HG02798 (cell line): Measurements from ENCODE around the gene CHCHD1.
A peak's percentile ranks its signal among the peaks of the same experiment; 100 is the strongest.
"Not testable (repeated sequence)": the region's sequence is repeated elsewhere in the genome, so short reads cannot be mapped to it uniquely, and the experiment has no call there.

Source experiments
- ATAC-seq: cut with Tn5 transposase; IDR thresholded peaks from one replicate; pipeline ENCODE4 v1.9.1; 2021; ENCODE audit warnings: mild to moderate bottlenecking; ENCODE audit not compliant: unreplicated experiment, poor library complexity

CHCHD1 gene

DNA sequence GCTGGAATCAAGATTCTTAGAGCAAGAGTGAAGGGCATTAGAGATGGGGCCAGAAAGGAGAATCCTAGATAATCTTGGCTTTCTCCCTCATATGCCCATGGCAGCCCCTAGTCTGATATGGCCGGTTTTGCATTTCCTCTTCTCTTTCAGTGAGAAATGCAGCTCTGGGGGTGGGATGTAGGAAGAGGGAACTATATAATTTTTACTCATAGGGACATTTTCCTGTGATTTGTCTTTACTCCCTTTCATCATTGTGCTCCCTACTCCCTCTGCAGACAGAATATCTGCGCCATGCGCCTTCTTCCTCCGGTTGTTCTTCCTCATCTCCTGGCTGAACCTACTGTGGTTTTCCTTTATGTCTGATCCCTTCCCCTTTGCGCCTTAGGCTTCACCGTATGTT, 16.8 kb upstream of the CHCHD1 start:
- ATAC-seq, result no peak

DNA sequence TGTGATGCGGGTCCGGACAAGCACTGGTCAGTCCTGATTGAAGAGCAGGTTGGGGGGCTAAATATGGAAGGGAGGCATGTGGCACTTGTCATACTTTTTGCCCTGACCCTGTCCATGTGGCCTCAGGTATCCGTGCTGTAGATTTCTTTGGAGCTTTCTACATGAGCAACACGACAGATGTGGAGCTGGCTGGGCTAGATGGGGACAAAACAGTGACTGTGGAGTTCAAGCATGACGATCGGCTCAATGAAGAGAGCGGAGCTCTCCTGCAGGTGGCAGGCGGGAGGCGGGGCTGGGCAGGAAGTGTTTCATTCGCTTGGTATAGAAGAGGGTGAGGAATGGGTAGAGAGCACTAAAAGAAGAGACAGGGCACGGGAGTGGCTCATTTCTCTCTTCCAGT, 13.0 kb upstream of the CHCHD1 start:
- no peak for ATAC-seq

DNA sequence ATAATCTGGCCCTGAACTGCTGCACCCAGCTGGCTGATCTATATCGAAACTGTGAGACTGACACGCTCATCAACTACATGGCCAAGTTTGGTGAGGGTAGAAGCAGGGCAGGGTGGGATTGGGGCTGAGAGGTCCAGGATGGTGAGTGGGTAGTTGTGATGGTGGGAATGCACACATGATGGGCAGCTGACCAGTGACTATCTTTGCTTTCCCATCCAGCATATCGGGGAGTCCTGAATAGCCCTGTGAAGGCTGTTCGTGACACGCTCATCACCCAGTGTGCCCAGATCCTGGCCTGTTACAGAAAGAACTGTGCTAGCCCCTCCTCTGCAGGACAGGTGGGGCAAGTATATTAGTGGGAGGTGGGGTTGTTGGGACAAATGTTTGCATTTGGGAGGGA, 12.5 kb upstream of the CHCHD1 start:
- no peak for ATAC-seq

DNA sequence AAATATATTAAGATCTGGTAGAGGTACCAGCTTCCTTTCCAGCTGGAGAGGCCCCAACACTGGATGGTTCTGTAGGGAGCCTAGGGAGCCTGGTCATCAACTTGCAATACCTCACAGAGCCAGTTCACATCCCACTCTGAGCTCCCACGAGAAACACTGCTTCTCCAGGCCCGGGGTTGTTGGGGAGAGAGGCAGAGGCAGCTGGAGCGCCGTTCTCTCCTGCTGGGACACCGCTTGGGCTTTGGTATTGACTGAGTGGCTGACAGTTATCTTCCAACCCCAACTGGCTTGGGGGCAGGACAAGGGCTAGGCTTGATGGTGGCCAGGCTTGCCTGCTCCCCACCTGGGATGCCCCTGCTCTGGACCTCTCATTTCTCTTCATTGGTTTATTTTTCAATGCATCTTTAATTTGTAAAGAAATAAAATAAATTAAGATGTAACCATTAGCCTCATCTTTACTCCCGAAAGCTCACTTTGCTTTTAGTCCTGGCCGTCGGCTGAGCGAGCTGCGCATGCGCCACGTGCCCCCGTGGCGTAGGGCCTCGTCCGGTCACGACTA, 10.0 kb upstream of the CHCHD1 start:
- peak; percentile 11 for ATAC-seq

DNA sequence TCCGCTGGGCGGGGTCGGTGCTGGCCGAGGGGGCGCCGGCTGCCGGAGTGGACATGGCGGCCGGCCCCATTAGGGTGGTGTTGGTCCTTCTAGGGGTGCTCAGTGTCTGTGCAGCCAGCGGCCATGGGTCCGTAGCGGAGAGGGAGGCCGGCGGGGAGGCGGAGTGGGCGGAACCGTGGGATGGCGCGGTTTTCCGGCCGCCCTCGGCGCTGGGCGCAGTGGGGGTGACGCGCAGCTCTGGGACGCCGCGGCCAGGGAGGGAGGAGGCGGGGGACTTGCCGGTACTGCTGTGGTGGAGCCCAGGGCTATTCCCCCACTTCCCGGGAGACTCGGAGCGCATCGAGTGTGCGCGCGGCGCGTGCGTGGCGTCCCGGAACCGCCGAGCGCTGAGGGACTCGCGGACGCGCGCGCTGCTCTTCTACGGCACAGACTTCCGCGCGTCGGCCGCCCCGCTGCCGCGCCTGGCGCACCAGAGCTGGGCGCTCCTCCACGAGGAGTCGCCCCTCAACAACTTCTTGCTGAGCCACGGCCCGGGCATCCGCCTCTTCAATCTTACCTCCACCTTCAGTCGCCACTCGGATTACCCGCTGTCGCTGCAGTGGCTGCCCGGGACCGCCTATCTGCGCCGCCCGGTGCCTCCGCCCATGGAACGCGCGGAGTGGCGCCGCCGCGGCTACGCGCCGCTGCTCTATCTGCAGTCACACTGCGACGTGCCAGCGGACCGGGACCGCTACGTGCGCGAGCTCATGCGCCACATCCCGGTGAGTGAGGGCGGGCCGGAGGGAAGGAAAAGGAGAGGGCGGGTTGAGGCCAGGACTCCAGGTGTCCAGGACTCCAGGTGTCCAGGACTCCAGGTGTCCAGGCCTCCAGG, 9.3 kb upstream of the CHCHD1 start:
- ATAC-seq, result peak; percentile 66

DNA sequence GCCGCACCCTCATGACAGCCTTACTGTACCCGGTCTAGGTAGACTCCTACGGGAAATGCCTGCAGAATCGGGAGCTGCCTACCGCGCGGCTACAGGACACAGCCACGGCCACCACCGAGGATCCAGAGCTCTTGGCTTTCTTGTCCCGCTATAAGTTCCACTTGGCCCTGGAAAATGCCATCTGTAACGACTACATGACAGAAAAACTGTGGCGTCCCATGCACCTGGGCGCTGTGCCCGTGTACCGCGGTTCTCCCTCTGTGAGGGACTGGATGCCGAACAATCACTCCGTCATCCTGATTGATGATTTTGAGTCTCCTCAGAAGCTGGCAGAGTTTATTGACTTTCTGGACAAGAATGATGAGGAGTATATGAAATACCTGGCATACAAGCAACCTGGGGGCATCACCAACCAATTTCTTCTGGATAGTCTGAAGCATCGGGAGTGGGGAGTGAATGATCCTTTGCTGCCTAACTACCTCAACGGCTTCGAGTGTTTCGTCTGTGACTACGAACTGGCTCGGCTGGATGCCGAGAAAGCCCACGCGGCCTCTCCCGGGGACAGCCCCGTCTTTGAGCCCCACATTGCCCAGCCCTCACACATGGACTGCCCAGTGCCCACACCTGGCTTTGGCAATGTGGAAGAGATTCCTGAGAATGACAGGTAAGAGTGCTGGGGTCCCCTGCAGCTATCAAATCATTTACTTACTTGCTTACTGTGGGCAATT, 8.5 kb upstream of the CHCHD1 start:
- no peak for ATAC-seq

DNA sequence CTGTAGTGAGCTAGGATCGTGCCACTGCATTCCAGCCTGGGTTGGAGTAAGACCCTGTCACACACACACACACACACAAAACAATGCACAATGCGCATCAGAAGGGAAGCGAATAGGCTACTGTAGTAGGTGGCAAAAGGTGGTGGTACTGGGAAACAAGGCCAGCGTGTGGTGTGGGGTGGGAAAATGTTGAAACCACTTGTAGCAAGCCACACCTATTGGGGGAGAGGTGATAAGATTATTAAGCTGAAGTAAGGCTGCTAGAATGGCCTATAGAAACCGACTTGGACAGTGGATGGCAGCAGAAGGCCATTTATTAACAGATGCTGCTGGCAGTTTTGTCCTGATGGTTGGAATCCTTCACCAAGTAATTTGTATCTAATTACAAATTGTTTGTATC, 7.2 kb upstream of the CHCHD1 start:
- ATAC-seq, result no peak

DNA sequence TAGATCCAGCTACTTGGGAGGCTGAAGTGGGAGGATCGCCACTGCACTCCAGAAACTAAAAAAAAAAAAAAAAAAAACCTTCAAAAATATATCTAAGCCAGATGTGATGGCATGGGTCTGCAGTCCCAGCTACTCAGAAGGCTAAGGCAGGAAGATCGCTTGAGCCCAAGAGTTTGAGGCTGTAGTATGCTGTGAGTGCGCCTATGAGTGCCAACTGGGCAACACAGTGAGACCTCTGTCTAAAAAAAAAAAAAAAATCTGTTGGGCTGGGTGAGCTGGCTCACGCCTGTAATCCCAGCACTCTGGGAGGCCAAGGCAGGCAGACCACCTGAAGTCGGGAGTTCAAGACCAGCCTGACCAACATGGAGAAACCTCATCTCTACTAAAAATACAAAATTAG, 2.8 kb upstream of the CHCHD1 start:
- no peak for ATAC-seq

DNA sequence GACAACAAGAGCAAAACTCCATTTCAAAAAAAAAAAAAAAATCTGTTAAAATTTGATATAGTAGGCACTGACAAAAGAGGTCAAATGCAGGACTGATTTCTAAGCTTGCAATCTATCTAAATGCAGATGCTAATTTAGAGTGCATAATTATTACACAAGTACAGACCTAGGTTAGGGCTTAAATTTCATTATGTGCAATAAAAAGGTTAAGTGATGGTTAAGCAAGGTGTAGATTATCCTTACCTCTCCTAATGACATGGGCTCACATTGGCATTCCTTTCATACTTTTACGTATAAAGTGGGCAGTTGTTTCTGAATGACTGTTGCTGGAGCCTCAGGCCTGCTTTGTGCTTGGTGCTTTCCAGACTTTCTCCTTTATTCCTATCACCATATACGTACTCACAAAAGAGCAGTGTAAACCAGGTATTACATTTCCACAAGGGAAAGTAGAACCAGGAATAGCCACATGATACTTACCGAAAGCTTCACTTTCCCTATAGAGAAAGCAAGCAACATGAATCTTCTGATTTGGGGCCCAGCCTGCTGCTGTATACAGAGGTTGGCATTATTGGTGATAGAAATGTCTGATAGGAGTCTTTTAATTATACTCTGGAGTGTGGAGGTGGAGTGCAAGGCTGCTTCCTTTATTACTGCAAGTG, 2.2 kb upstream of the CHCHD1 start:
- no peak for ATAC-seq

DNA sequence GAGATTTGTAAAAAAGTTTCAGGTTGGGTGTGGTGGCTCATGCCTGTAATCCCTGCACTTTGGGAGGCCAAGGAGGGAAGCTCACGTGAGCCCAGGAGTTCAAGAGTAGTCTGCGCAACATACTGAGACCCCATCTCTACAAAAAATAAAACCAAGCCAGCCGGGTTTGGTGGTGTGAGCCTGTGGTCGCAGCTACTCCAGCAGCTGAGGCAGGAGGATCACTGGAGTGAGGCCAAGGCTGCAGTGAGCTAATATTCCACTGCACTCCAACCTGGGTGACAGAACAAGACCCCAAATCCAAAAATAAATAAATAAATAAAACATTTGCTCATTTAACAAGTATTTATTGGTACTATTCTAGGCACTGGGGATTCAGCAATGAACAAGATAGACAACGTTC, 1.5 kb upstream of the CHCHD1 start:
- no peak for ATAC-seq

DNA sequence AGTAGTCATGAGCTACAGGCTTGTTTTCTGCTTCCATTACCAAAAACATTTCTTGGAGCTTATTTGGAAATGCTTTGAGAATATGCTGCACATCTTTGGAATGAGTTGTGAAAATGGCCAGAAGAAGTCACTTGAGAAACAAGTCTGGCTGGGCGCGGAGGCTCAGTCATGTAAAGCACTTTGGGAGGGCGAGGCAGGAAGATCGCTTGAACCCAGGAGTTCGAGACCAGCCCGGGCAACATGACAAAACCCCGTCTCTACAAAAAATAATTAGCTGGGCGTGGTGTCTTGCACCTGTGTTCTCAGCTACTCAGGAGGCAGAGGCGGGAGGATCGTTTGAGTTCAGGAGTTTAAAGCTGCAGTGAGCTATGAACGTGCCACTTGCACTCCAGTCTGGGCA, 882 bp upstream of the CHCHD1 start:
- ATAC-seq, result no peak

DNA sequence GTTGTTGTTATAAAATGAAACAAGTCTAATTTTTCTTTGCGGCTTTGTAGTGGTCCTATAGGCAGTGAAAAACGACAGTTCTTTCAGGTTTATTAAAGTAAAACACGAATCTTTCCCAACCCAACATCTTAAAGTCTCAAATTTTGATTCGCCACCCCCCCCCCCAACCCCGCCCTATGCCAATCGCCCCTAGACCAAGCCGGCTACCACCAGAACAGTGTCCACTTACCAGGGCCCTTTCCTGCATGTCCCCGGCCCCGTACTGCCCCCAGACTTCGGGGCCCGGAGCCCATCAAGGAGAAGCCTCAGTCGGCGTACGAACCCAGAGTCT, 335 bp upstream of the CHCHD1 start:
- no peak for ATAC-seq

DNA sequence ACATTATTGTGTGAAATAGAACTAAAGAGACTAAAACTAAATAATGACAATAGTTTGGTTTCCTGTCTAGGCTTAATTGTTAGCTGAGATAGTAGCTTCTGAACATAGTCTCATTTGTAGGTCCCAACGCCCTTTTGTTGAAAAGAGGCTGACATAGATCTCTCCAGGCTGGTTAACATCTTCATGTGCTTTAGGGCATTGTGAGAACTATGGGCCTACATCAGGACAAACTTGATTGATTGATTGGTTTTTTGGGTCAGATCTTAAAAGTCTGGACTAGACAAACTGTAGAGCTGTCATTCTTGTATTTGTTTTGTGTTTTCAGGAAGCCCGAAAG, 869 bp downstream of the CHCHD1 start:
- no peak for ATAC-seq

DNA sequence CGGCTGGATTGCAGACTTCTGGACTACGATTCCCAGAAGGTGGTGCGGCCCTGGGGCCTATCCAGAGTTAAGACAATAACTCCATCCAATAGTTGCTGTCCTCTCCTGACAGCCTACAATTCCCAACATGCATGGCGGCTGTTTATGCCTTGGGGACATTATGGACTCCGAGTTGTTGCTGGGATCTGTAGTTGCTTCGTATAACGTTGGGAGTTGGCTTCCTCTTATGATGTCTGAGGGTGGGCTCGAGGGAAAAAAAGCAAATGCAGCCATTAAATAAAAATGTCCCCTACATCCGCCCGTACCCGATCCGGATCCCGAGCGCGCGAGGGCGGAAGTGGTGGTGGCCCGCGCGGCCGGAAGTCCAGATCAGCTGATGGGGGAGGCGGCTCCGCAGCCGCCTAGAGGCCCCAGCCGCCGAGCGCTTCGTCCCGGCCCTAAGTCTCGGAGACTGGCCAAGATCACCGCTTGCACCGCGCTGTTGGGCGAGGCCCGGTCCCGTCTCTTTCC, 3.4 kb downstream of the CHCHD1 start, which contains the start of gene ZSWIM8:
Gene ZSWIM8, plus strand, starts transcription at position 396 of the 510 bp plus-strand sequence. CDS start 273 bp downstream, outside the sequence.
- peak; percentile 78 for ATAC-seq

DNA sequence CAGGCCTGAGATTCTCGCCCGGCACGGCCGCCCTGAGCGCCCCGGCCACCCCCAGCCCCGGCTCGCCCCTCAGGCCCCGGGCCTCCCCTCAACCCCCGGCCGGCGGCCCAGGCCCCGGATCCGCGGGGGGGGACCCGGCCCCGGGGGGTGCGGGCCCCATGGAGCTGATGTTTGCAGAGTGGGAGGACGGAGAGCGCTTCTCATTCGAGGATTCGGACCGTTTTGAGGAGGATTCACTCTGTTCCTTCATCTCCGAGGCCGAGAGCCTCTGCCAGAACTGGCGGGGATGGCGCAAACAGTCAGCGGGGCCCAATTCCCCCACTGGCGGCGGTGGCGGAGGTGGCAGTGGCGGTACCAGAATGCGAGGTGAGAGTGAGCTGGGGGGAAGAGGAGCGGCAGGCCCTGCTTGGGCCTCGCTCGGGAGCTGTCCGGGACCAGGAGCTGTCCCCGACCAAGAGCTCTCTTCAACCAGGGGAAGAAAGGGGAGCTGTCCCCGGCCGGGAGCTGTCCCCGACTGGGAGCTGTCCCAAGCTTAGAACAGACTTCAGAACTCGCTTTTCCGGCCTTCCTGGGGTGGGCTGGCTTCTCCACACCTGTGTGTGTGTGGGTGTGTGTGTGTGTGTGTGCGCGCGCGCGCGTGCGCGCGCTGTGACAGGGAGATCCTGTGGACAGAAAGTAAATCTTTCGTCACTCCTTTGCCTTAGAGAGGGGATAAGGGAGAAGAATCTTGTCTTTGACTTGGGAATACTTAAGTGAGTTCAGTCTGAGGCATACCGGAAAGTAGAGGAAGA, 4.1 kb downstream of the CHCHD1 start:
- ATAC-seq, result peak; percentile 19

DNA sequence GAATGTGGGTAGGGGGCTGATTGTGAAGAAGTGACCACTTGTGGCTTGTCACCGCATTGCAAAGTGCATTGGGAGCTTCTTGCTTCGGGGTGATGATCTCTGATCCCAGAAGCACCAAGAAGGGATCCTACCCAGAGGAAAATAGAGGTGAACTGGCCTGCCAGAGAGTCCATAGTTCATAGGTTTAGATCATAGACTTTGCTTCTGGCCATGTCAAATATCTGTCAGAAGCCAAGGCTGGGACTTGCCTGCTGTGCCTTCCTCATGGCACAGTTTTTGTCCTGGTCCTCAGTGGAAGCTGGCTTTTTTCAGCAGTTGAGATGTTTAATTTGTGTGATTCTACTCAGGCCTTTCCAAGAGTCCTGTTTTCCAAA, 4.7 kb downstream of the CHCHD1 start:
- no peak for ATAC-seq

DNA sequence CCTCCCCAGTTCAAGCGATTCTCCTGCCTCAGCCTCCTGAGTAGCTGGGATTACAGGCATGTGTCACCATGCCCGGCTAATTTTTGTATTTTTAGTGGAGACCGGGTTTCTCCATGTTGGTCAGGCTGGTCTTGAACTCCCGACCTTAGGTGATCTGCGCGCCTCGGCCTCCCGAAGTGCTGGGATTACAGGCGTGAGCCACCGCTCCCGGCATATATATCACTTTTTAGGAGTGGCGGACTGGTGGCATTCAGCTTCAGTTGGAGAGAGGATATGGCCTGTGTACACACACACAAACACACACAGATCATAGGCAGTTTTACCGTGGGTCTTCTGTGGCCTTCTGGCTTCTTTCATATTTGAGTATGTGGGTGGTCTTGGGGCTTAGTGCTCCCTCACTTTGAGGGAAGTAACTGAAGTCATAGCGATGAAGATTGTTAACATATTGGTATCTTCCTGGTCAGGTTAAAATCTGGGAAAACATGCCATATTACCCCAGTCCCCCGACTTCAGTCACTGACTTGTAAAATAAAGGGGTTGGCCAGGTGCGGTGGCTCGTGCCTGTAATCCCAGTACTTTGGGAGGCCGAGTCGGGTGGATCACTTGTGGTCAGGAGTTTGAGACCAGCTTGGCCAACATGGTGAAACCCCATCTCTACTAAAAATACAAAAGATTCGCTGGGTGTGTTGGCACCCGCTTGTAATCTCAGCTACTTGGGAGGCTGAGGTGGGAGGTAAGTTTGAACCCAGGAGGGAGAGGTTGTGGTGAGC, 5.4 kb downstream of the CHCHD1 start:
- ATAC-seq, result not testable (repeated sequence)

DNA sequence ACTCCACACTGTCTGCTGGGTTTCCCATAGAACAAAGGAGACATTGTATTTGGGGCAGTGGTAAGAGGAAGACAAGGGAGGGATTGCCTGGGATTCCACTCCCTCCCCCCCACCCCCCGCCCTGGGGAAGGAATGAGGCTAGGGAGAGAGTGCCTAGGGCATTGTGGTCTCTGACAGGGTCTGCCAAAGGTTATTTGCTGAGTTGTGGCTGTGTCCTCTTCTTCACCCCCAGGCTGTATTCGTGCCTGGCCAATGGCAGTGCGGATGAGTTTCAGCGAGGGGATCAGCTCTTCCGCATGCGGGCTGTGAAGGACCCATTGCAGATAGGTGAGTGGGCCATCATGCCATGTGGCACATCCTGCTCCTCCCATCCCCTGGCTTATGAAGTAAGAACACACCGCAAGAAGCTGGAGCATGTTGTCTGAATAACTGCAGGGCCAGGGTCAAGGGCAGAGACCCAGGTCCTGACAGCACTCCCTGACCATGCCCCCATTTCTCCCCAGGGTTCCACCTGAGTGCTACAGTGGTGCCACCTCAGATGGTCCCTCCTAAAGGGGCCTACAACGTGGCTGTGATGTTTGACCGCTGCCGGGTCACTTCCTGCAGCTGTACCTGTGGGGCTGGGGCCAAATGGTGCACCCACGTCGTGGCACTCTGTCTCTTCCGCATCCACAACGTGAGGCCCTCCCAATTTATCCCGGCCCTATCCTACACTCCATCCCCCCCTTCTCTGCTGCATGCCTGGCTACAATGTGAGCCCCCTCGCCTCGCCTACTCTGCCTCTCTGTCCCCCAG, 7.2 kb downstream of the CHCHD1 start:
- ATAC-seq, result no peak

DNA sequence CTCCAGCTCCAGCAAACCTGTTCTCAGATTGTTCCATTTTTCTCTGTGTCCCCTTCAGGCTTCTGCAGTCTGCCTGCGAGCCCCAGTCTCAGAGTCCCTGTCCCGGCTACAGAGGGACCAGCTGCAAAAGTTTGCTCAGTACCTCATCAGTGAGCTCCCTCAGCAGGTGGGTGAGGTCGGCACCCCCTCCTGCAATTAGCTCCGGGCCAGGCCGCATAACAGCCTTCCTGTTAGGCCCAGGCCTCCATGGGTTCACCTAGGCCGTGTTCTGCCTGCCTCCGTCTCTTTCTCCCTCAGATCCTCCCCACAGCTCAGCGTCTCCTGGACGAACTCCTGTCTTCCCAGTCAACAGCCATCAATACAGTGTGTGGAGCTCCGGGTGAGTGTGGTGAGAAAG, 7.8 kb downstream of the CHCHD1 start:
- no peak for ATAC-seq
